HepG2 (cell line): Measurements from ENCODE around the gene B4GALT5. TPM values are rescaled to one million over a fixed set of nuclear protein-coding genes. Genes with fewer than 3 reads are reported as not detected.
A peak's percentile ranks its signal among the peaks of the same experiment; 100 is the strongest.

Experiments
- CEBPB ChIP-seq: IDR thresholded peaks from 2 replicates; pipeline ENCODE4 v1.6.1; 2011; ENCODE audit warnings: low read depth, low read length, improper control_type of control experiment, borderline replicate concordance
- GABPB1 ChIP-seq: IDR thresholded peaks from 2 replicates; pipeline ENCODE4 v1.6.1; 2016; ENCODE audit warnings: mild to moderate bottlenecking, missing genetic modification reagents, moderate library complexity, missing compliant biosample characterization
- KDM2A ChIP-seq: sonication (generic); formaldehyde crosslinking; IDR thresholded peaks from 2 replicates; pipeline ENCODE4 v1.4.0; 2020; ENCODE audit warnings: low read depth, missing genetic modification reagents, borderline replicate concordance
- MXD4 ChIP-seq: IDR thresholded peaks from 2 replicates; pipeline ENCODE4 v1.6.1; 2016; ENCODE audit warnings: mild to moderate bottlenecking, missing biosample characterization, missing genetic modification reagents
- POGZ ChIP-seq: sonication (generic); formaldehyde crosslinking; IDR thresholded peaks from 2 replicates; pipeline ENCODE4 v1.4.0; 2020; ENCODE audit warnings: mild to moderate bottlenecking, missing genetic modification reagents
- POLR2AphosphoS2 ChIP-seq: IDR thresholded peaks from 2 replicates; pipeline ENCODE4 v1.6.1; 2011; ENCODE audit warnings: low read depth, low read length, improper control_type of control experiment
- RFXAP ChIP-seq: sonication (generic); formaldehyde crosslinking; IDR thresholded peaks from 2 replicates; pipeline ENCODE4 v1.4.0; 2020; ENCODE audit warnings: missing genetic modification reagents, borderline replicate concordance
- SETDB1 ChIP-seq: sonication (generic); formaldehyde crosslinking; IDR thresholded peaks from 2 replicates; pipeline ENCODE4 v1.5.1; 2020; ENCODE audit warnings: missing genetic modification reagents, mild to moderate bottlenecking, borderline replicate concordance
- SMAD1 ChIP-seq: sonication (generic); formaldehyde crosslinking; IDR thresholded peaks from 2 replicates; pipeline ENCODE4 v1.4.0; 2020; ENCODE audit warnings: missing genetic modification reagents, low read depth, mild to moderate bottlenecking, borderline replicate concordance
- SMARCC2 ChIP-seq: fragments of 450-650 bp; IDR thresholded peaks from 2 replicates; pipeline ENCODE4 v1.6.1; 2017; ENCODE audit warnings: antibody characterized with exemption, mild to moderate bottlenecking
- ZBTB40 ChIP-seq, 2 experiments: fragments of 450-650 bp in 1 of 2; sonication (generic) in 1 of 2; formaldehyde crosslinking in 1 of 2; IDR thresholded peaks; 2 replicates each; pipeline versions ENCODE4 v1.6.1 to v1.8.0; 2016 to 2022; ENCODE audit warnings: antibody characterized with exemption in 1 of 2, mild to moderate bottlenecking in 1 of 2, missing genetic modification reagents in 1 of 2
- ZIK1 ChIP-seq: sonication (generic); formaldehyde crosslinking; IDR thresholded peaks from 2 replicates; pipeline ENCODE4 v1.5.0; 2020; ENCODE audit warnings: mild to moderate bottlenecking, low read depth, missing genetic modification reagents, borderline replicate concordance
- ZKSCAN1 ChIP-seq: fragments of 150-350 bp; IDR thresholded peaks from 2 replicates; pipeline ENCODE4 v1.6.1; 2014; ENCODE audit warnings: low read length
- polyA plus RNA-seq, 8 experiments: library from polyadenylated mRNA; depleted of rRNA in 3 of 8; stranded (reverse) in 7 of 8; unstranded in 1 of 8; fragments of >200 nt; fragmentation: Illumina TruSeq in 4 of 8; extraction: Trizol in 4 of 8; gene quantifications; 2 replicates each; pipeline versions ENCODE4 v1.2.1 to v1.2.3, GENCODE V29; 2011 to 2016; ENCODE audit warnings: low read depth in 4 of 8, missing spikeins in 1 of 8, mixed read lengths in 1 of 8; ENCODE audit not compliant: insufficient read depth in 1 of 8
- total RNA-seq, 5 experiments: library from RNA; depleted of rRNA; stranded (reverse); fragments of >200 nt; fragmentation: Illumina TruSeq; extraction: Trizol; gene quantifications; 2 replicates each; pipeline ENCODE4 v1.2.3, GENCODE V29; 2016; ENCODE audit warnings: low read depth in 1 of 5

Gene B4GALT5
- total and polyA plus RNA-seq, 2 of the 13 experiments (the other 11 are each of a cell fraction or from before 2014, with no cell fraction given): 27.3 to 30.9 TPM

- no peak; the same call in 1 of the 2 replicates for TF ChIP-seq ZKSCAN1
- 0 out of 2 replicates have a peak, but pooled peaks have one; percentile 43 for TF ChIP-seq SMARCC2
- no peak for TF ChIP-seq ZBTB40 (IDR thresholded peaks at IDR 0.05)
- TF ChIP-seq ZBTB40 (CRISPR knock-in tag; IDR thresholded peaks at IDR 0.05): no peak; the same call in 1 of the 2 replicates
- TF ChIP-seq MXD4 (CRISPR knock-in tag): peak; percentile 6; the same call in 1 of the 2 replicates
- TF ChIP-seq SETDB1 (CRISPR knock-in tag): no peak
- TF ChIP-seq KDM2A (CRISPR knock-in tag): no peak
- TF ChIP-seq RFXAP (CRISPR knock-in tag): no peak
- TF ChIP-seq POLR2AphosphoS2: 0 out of 2 replicates have a peak, but pooled peaks have one; percentile 44
- TF ChIP-seq GABPB1 (CRISPR knock-in tag): peak; percentile 21; the same call in 1 of the 2 replicates
- TF ChIP-seq CEBPB: no peak
- 0 out of 2 replicates have a peak, but pooled peaks have one; percentile 49 for TF ChIP-seq SMAD1
- no peak for TF ChIP-seq ZIK1
- peak; percentile 83 for TF ChIP-seq POGZ
Measured at GRCh38 chr20:49674383-49675352, 39.0 kb downstream of the B4GALT5 start (continued).
